H9 (cell line): ENCODE data around the gene RPL9. TPM values are rescaled to one million over a fixed set of nuclear protein-coding genes. Genes with fewer than 3 reads are reported as not detected.

Experiments used
- DNase-seq: peaks from one replicate; pipeline ENCODE4 v3.0.0-alpha.2; 2017
- H2AFZ ChIP-seq: one replicate; pipeline ENCODE4 v1.6.1; 2013; ENCODE audit warnings: mild to moderate bottlenecking, low read length, control low read depth, moderate library complexity
- H2AK5ac ChIP-seq: 2 replicates; pipeline ENCODE4 v1.6.1; 2013; ENCODE audit warnings: low read length, control low read depth, mixed read lengths; ENCODE audit not compliant: insufficient read length
- H2BK120ac ChIP-seq: one replicate; pipeline ENCODE4 v1.6.1; 2013; ENCODE audit warnings: low read depth, mild to moderate bottlenecking, low read length, control low read depth, inconsistent platforms; ENCODE audit not compliant: poor library complexity, severe bottlenecking
- H2BK12ac ChIP-seq: 2 replicates; pipeline ENCODE4 v1.6.1; 2013; ENCODE audit warnings: low read length, control low read depth, mixed read lengths, low read depth; ENCODE audit not compliant: insufficient read length
- H2BK15ac ChIP-seq: 2 replicates; pipeline ENCODE4 v1.6.1; 2013; ENCODE audit warnings: low read depth, low read length, control low read depth
- H2BK20ac ChIP-seq: one replicate; pipeline ENCODE4 v1.6.1; 2013; ENCODE audit warnings: low read depth, mild to moderate bottlenecking, low read length, control low read depth, inconsistent platforms; ENCODE audit not compliant: poor library complexity, severe bottlenecking
- H2BK5ac ChIP-seq: 2 replicates; pipeline ENCODE4 v1.6.1; 2013; ENCODE audit warnings: low read length, control low read depth, mixed read lengths; ENCODE audit not compliant: insufficient read length
- H3K14ac ChIP-seq: 2 replicates; pipeline ENCODE4 v1.6.1; 2013; ENCODE audit warnings: low read length, control low read depth; ENCODE audit not compliant: insufficient read depth
- H3K18ac ChIP-seq: 2 replicates; pipeline ENCODE4 v1.6.1; 2013; ENCODE audit warnings: low read depth, mild to moderate bottlenecking, mixed read lengths, low read length, control low read depth; ENCODE audit not compliant: insufficient read length
- H3K23ac ChIP-seq: 2 replicates; pipeline ENCODE4 v1.6.1; 2013; ENCODE audit warnings: low read length, control low read depth, mixed read lengths, low read depth; ENCODE audit not compliant: insufficient read length
- H3K23me2 ChIP-seq: 2 replicates; pipeline ENCODE4 v1.6.1; 2013; ENCODE audit warnings: low read depth, mild to moderate bottlenecking, mixed read lengths, low read length, control low read depth; ENCODE audit not compliant: insufficient read length, poor library complexity, severe bottlenecking
- H3K27ac ChIP-seq: 2 replicates; pipeline ENCODE4 v1.5.1; 2013; ENCODE audit warnings: low read length, control low read depth, mixed read lengths, low read depth; ENCODE audit not compliant: insufficient read length
- H3K27me3 ChIP-seq: 2 replicates; pipeline ENCODE4 v1.6.1; 2013; ENCODE audit warnings: low read length, control low read depth, inconsistent platforms; ENCODE audit not compliant: insufficient read depth
- H3K4ac ChIP-seq: 2 replicates; pipeline ENCODE4 v1.6.1; 2013; ENCODE audit warnings: low read depth, mild to moderate bottlenecking, control low read depth, inconsistent platforms, low read length, moderate library complexity
- H3K4me1 ChIP-seq: 2 replicates; pipeline ENCODE4 v1.6.1; 2013; ENCODE audit warnings: low read length, control low read depth, inconsistent platforms; ENCODE audit not compliant: insufficient read depth
- H3K4me2 ChIP-seq: 2 replicates; pipeline ENCODE4 v1.6.1; 2013; ENCODE audit warnings: low read length, control low read depth, mixed read lengths; ENCODE audit not compliant: insufficient read length, insufficient read depth
- H3K56ac ChIP-seq: 2 replicates; pipeline ENCODE4 v1.6.1; 2013; ENCODE audit warnings: low read depth, mild to moderate bottlenecking, mixed read lengths, low read length, control low read depth; ENCODE audit not compliant: insufficient read length
- H3K79me1 ChIP-seq: 2 replicates; pipeline ENCODE4 v1.6.1; 2013; ENCODE audit warnings: low read depth, mild to moderate bottlenecking, moderate library complexity, low read length, control low read depth, inconsistent platforms; ENCODE audit not compliant: insufficient read depth, poor library complexity, severe bottlenecking
- H3K79me2 ChIP-seq: 2 replicates; pipeline ENCODE4 v1.6.1; 2013; ENCODE audit warnings: low read length, control low read depth, inconsistent platforms; ENCODE audit not compliant: insufficient read depth
- H3K9ac ChIP-seq: 2 replicates; pipeline ENCODE4 v1.6.1; 2013; ENCODE audit warnings: low read length, control low read depth, mixed read lengths; ENCODE audit not compliant: insufficient read length; ENCODE audit errors: extremely low read depth
- H3K9me3 ChIP-seq: one replicate; pipeline ENCODE4 v1.6.1; 2013; ENCODE audit warnings: low read depth, low read length, inconsistent platforms; ENCODE audit not compliant: control insufficient read depth
- H3T11ph ChIP-seq: one replicate; pipeline ENCODE4 v1.6.1; 2013; ENCODE audit warnings: mild to moderate bottlenecking, low read length, control low read depth, inconsistent platforms
- H4K20me1 ChIP-seq: one replicate; pipeline ENCODE4 v1.6.1; 2013; ENCODE audit not compliant: control insufficient read depth, insufficient read length, insufficient read depth
- H4K5ac ChIP-seq: 2 replicates; pipeline ENCODE4 v1.6.1; 2013; ENCODE audit warnings: low read depth, mild to moderate bottlenecking, mixed read lengths, low read length, control low read depth; ENCODE audit not compliant: insufficient read length
- H4K8ac ChIP-seq: replicated peaks from 2 replicates; pipeline ENCODE4 v1.6.1; 2013; ENCODE audit warnings: low read length, control low read depth, mixed read lengths, low read depth; ENCODE audit not compliant: insufficient read length
- H4K91ac ChIP-seq: 2 replicates; pipeline ENCODE4 v1.6.1; 2013; ENCODE audit warnings: low read depth, mild to moderate bottlenecking, moderate library complexity, mixed read lengths, low read length, control low read depth; ENCODE audit not compliant: insufficient read length
- H3K27ac Mint-ChIP-seq, 3 experiments: 2 replicates in 2 of 3; 3 replicates in 1 of 3; pipeline ENCODE4 v1.8.0; 2020 to 2021; ENCODE audit warnings: mixed read lengths in 3 of 3, mild to moderate bottlenecking in 1 of 3, moderate library complexity in 1 of 3
- H3K27me3 Mint-ChIP-seq: 2 replicates; pipeline ENCODE4 v1.8.0; 2021; ENCODE audit warnings: low read depth, mild to moderate bottlenecking, moderate library complexity, mixed read lengths
- H3K36me3 Mint-ChIP-seq, 3 experiments: 2 replicates in 2 of 3; 3 replicates in 1 of 3; pipeline ENCODE4 v1.8.0; 2020 to 2021; ENCODE audit warnings: low read depth in 3 of 3, mixed read lengths in 3 of 3; ENCODE audit not compliant: insufficient read depth in 1 of 3
- H3K4me1 Mint-ChIP-seq, 2 experiments: 2 replicates each; pipeline ENCODE4 v1.8.0; 2020; ENCODE audit warnings: mixed read lengths in 2 of 2
- H3K4me3 Mint-ChIP-seq, 2 experiments: 2 replicates in 1 of 2; 3 replicates in 1 of 2; pipeline ENCODE4 v1.8.0; 2020 to 2021; ENCODE audit warnings: mild to moderate bottlenecking in 2 of 2, mixed read lengths in 2 of 2, moderate library complexity in 1 of 2
- H3K9me3 Mint-ChIP-seq, 2 experiments: 2 replicates in 1 of 2; 3 replicates in 1 of 2; pipeline ENCODE4 v1.8.0; 2020; ENCODE audit warnings: mild to moderate bottlenecking in 2 of 2, mixed read lengths in 2 of 2, moderate library complexity in 1 of 2
- WGBS: extraction: QIAGEN DNeasy Blood & Tissue Kit; methylation state at CpG from one replicate; pipeline ENCODE4 v1.1.7; 2013; ENCODE audit warnings: missing lambda C conversion rate, low lambda C conversion rate, mixed read lengths; ENCODE audit not compliant: insufficient read length; ENCODE audit errors: extremely low coverage; 5-methylcytosine and 5-hydroxymethylcytosine counted together
- total RNA-seq: library from RNA; stranded (reverse); gene quantifications from 2 replicates; pipeline ENCODE4 v1.2.1, GENCODE V29; 2021
- TF ChIP-seq, protein P1 (sequence below): fragments of 200-600 bp; sonication (generic); conservative IDR thresholded peaks from 3 replicates; pipeline ENCODE4 v1.8.0; 2021; ENCODE audit warnings: antibody characterized with exemption, mild to moderate bottlenecking

Gene RPL9
- total RNA-seq, 1 experiment from 2014 or later: 1,888 TPM

DNA sequence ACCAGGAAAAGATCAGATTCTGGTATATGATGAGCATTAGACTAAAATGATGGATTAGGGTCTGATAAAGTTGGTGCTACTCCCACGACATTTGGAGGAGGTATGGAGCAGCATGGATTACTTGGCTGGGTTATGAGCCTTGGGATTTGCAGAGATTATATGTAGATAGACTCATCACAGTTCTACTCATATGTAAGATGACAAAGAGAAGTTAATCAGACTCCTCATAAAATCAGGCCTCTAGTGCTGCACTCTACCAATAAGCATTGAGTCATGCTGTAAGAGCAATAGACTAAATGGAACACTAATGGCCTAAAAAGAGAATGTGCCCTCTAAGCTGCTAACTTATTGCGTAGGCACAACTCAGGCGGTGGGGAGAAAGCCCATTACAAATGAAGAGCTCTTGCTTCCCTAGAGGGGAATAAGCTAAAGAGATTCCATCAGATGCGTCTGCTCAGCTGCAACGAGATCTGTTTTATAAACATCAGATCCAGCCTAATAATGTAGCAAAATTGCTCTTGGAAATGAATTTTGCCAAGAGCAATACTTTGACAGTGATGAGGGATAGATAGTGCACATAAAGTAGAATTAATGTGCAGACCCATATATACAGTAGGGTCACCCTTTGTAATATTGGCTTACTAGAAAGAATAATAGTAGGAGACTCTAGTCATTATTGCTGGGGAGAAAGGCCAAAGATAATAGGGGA, 17.6 kb upstream of the RPL9 start:
- no CpG with 5 or more reads among the region's 5 CpGs for WGBS
- Histone ChIP-seq H3K27me3 (no peaks in the 10 kb centered on the region), H3K56ac (no peak overlapping the region), H3K4me2 (no peak overlapping the region), H2BK5ac (no peak overlapping the region), H2BK12ac (no peak overlapping the region), H4K20me1 (no peaks in the 10 kb centered on the region), H3K9me3 (no peaks in the 10 kb centered on the region), H2AK5ac (no peak overlapping the region), H2AFZ (no peak overlapping the region), H3K23ac (no peak overlapping the region), H2BK120ac (no peak overlapping the region), H3K79me2 (no peaks in the 10 kb centered on the region), H3K4ac (no peak overlapping the region), H4K91ac (no peak overlapping the region), H2BK15ac (no peak overlapping the region), H3K18ac (no peak overlapping the region), H3T11ph (no peak overlapping the region), H2BK20ac (no peak overlapping the region), H3K27ac (no peak overlapping the region), H4K5ac (no peak overlapping the region), H3K79me1 (no peaks in the 10 kb centered on the region), H4K8ac (no peak overlapping the region), H3K14ac (no peak overlapping the region), H3K9ac (no peak overlapping the region), H3K4me1 (no peaks in the 10 kb centered on the region), H3K23me2 (no peaks in the 10 kb centered on the region)
- Mint-ChIP-seq H3K27ac (no peak overlapping the region), H3K4me1 (no peaks in the 10 kb centered on the region), H3K27me3 (no peaks in the 10 kb centered on the region), H3K4me3 (no peak overlapping the region), H3K9me3 (no peaks in the 10 kb centered on the region), H3K36me3 (peaks cover 15 to 28% (median 20%) of the 10 kb centered on the region in 3 experiments; a peak in 6 of 7 replicates)
- TF ChIP-seq, protein P1, sequence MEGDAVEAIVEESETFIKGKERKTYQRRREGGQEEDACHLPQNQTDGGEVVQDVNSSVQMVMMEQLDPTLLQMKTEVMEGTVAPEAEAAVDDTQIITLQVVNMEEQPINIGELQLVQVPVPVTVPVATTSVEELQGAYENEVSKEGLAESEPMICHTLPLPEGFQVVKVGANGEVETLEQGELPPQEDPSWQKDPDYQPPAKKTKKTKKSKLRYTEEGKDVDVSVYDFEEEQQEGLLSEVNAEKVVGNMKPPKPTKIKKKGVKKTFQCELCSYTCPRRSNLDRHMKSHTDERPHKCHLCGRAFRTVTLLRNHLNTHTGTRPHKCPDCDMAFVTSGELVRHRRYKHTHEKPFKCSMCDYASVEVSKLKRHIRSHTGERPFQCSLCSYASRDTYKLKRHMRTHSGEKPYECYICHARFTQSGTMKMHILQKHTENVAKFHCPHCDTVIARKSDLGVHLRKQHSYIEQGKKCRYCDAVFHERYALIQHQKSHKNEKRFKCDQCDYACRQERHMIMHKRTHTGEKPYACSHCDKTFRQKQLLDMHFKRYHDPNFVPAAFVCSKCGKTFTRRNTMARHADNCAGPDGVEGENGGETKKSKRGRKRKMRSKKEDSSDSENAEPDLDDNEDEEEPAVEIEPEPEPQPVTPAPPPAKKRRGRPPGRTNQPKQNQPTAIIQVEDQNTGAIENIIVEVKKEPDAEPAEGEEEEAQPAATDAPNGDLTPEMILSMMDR: no peak
- no peak for DNase-seq
